Common myeloid progenitor, CD34-positive (primary cell): Measurements from ENCODE around the gene PAX2.

ENCODE experiments used
- CTCF ChIA-PET: fragments of 350-600 bp; sonication (Branson Sonifier 250); formaldehyde crosslinking; loops from one replicate; lab custom pipeline; 2021; ENCODE audit warnings: antibody characterized with exemption; lab: Charles Lee
- POLR2A ChIA-PET: fragments of 350-600 bp; sonication (Branson Sonifier 250); formaldehyde crosslinking; loops from one replicate; lab custom pipeline; 2021; ENCODE audit warnings: antibody characterized with exemption; lab: Charles Lee
- DNase-seq, 3 donors: peaks; one replicate each; pipeline versions ENCODE4 v3.0.0 to v3.0.0-alpha.2; 2013
- H3K27ac ChIP-seq, 2 experiments: 1 replicate in 1 of 2; 2 replicates in 1 of 2; pipeline ENCODE4 v1.7.0; 2013; ENCODE audit warnings: inconsistent platforms in 2 of 2, low read length in 2 of 2, mild to moderate bottlenecking in 2 of 2, low read depth in 1 of 2, moderate library complexity in 1 of 2; ENCODE audit not compliant: severe bottlenecking in 2 of 2, insufficient read depth in 1 of 2, poor library complexity in 1 of 2
- H3K27me3 ChIP-seq, 5 experiments: replicated peaks in 2 of 5; 1 replicate in 3 of 5; 2 replicates in 2 of 5; pipeline versions ENCODE4 v1.6.1 to v1.7.0; 2013; ENCODE audit warnings: low read length in 4 of 5, mild to moderate bottlenecking in 2 of 5, moderate library complexity in 2 of 5, inconsistent platforms in 1 of 5; ENCODE audit not compliant: insufficient read depth in 5 of 5, control insufficient read depth in 4 of 5
- H3K36me3 ChIP-seq, 4 experiments: 1 replicate in 2 of 4; 2 replicates in 2 of 4; pipeline versions ENCODE4 v1.6.1 to v1.7.0; 2013; ENCODE audit warnings: low read length in 3 of 4, control low read depth in 1 of 4, mild to moderate bottlenecking in 1 of 4; ENCODE audit not compliant: control insufficient read depth in 4 of 4, insufficient read depth in 4 of 4
- H3K4me1 ChIP-seq, 4 experiments: 1 replicate in 3 of 4; 2 replicates in 1 of 4; pipeline versions ENCODE4 v1.6.1 to v1.7.1; 2013; ENCODE audit warnings: low read length in 3 of 4, mild to moderate bottlenecking in 3 of 4, control low read depth in 1 of 4, inconsistent platforms in 1 of 4, moderate library complexity in 1 of 4; ENCODE audit not compliant: control insufficient read depth in 4 of 4, insufficient read depth in 4 of 4; ENCODE audit errors: control extremely low read depth in 1 of 4
- H3K4me3 ChIP-seq, 7 experiments: 1 replicate in 4 of 7; 2 replicates in 3 of 7; pipeline versions ENCODE4 v1.5.1 to v1.7.0; 2013; ENCODE audit warnings: mild to moderate bottlenecking in 7 of 7, low read length in 6 of 7, moderate library complexity in 6 of 7, inconsistent platforms in 2 of 7, low read depth in 2 of 7, control low read depth in 1 of 7; ENCODE audit not compliant: insufficient read depth in 4 of 7, control insufficient read depth in 1 of 7; ENCODE audit errors: extremely low read depth in 1 of 7
- H3K9me3 ChIP-seq, 5 experiments: 1 replicate in 4 of 5; 2 replicates in 1 of 5; pipeline versions ENCODE4 v1.6.1 to v1.7.1; 2013; ENCODE audit warnings: low read length in 4 of 5, mild to moderate bottlenecking in 2 of 5, inconsistent platforms in 1 of 5, low read depth in 1 of 5, moderate library complexity in 1 of 5; ENCODE audit not compliant: control insufficient read depth in 4 of 5, insufficient read depth in 2 of 5; ENCODE audit errors: control extremely low read depth in 1 of 5
- WGBS: methylation state at CpG from one replicate; pipeline ENCODE4 v1.1.5; 2013; ENCODE audit not compliant: insufficient coverage; 5-methylcytosine and 5-hydroxymethylcytosine counted together

The PAX2 gene

DNA sequence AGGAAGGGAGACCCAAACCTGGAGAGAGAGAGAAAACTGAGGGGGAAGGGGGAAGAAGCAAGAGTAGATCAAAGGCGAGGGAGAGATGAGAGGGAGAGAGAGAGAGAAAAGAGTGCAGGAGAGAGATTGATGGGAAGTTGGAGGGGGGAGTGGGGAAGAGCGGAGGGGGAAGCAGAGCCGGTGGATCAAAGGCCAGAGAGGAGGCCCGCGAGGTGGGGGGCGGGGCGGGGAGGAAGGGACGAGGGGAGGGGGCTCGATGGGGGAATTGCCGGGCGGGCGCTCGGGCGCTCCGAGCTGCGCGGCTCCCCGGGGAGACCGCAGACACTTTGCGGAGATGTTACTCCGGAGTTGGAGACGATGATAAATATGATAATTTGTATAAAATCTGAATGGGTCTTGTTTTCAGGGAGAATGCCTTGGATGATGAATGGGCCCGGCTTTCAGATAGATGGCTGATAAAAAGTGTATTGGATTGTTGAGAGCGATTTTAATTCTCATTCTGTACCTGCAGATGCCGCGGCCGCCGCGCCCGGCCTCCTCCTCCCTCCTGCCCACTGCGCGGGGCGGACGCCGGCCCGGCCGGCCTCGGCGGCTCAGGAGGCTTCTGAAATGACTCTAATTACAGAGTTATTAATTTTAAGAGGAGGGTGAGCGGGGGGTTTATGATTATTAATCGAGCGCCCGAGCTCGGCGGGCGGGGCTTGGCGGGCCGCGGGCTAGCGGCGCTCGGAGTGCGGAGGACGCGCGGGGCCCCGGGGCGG lies 21.4 kb upstream of the PAX2 start:
- CTCF ChIA-PET, result interaction anchor here (1.1 kb wide), 1 partner anchor 20 kb away, joined by 3 read pairs; no protein-coding TSS in a partner anchor
- H3K4me3 ChIP-seq, result no peak overlapping the region
- H3K27me3 ChIP-seq, result peaks cover 25 to 98% (median 56%) of the 10 kb centered on the region in 5 experiments

DNA sequence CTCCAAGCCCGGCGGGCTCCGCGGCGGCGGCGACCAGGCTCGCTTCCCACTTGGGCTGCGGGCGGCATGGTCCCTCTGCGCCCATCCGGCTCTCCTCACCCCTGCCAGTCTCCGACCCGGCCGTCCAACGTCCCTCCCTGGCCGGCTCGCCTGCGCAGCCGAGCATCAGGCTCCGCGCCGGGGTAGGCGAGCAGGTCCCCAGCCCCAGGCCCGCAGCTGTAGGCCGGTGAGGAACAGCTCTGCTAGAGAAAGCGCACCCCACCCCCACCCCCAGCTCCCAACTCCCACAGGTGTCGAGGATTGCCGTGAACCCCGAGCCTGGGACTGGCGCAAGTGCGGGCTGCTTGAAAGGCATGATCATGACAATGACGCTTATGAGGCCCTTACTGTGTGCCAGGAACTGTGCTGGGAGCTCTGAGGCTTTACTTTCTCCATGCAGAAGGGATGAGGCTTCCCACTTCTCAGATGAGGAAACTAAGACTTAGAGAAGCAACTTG lies 20.8 kb upstream of the PAX2 start:
- DNase-seq, result no peak
- ChIA-PET POLR2A (no interaction called here), CTCF (interaction anchor here (0.6 to 5.1 kb wide), 2 partner anchors 18 to 88 kb away, joined by 3 to 33 read pairs; partner anchors contain the start of gene PAX2)
- H3K36me3 ChIP-seq, result no peaks in the 10 kb centered on the region
- no peak overlapping the region for H3K27ac ChIP-seq
- H3K4me3 ChIP-seq, result no peak overlapping the region
- H3K27me3 ChIP-seq, result peaks cover 21 to 98% (median 55%) of the 10 kb centered on the region in 5 experiments
- peaks cover 0 to 2% (median 0%) of the 10 kb centered on the region in 5 experiments for H3K9me3 ChIP-seq
- 4% methylated on average over 26 of the region's 33 CpGs for WGBS
- H3K4me1 ChIP-seq, result peaks cover 0 to 12% (median 1%) of the 10 kb centered on the region in 4 experiments

More for the DNA sequence above, 21.4 kb upstream of the PAX2 start:
- no peak for DNase-seq
- H3K27ac ChIP-seq, result no peak overlapping the region
- H3K9me3 ChIP-seq, result peaks cover 0 to 2% (median 0%) of the 10 kb centered on the region in 5 experiments
- H3K36me3 ChIP-seq, result no peaks in the 10 kb centered on the region
- WGBS, result 4% methylated on average over 35 of the region's 58 CpGs
- H3K4me1 ChIP-seq, result peaks cover 0 to 9% (median 0%) of the 10 kb centered on the region in 4 experiments
- POLR2A ChIA-PET, result no interaction called here

DNA sequence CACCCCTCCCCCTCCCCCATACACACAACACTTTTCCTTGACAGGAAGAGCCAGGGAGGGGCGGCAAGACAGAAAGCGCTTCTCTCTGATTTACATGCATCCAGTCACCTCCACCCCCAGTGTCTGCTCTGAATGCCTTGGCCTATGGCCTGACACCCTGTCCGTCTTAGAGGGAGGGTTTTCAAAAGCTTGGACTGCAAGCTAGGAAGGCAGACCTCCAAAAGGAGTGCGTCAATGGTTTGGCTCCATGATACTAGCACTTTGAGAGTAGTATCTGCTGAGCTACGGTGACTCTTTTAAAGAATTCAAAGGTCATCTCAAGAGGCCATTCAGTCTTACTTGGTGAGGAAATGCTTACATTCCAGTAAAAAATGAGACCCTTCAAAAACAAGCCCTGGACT lies 20.3 kb upstream of the PAX2 start:
- Histone ChIP-seq H3K27ac (no peak overlapping the region), H3K9me3 (peaks cover 0 to under 1% (median 0%) of the 10 kb centered on the region in 5 experiments), H3K27me3 (peaks cover 21 to 98% (median 54%) of the 10 kb centered on the region in 5 experiments), H3K4me1 (peaks cover 0 to 17% (median 4%) of the 10 kb centered on the region in 4 experiments), H3K4me3 (no peak overlapping the region), H3K36me3 (no peaks in the 10 kb centered on the region)
- no peak for DNase-seq
- ChIA-PET CTCF (interaction anchor here (0.6 to 5.1 kb wide), 2 partner anchors 18 to 89 kb away, joined by 3 to 33 read pairs; partner anchors contain the start of gene PAX2), POLR2A (no interaction called here)
- WGBS, result 46% methylated on average over 5 of the region's 5 CpGs

GRCh38 chr10:100725869-100726426 lies 19.4 kb upstream of the PAX2 start:
- no peak for DNase-seq
- 100% methylated on average over 1 of the region's 2 CpGs for WGBS
- Histone ChIP-seq H3K4me1 (peaks cover 0 to 25% (median 10%) of the 10 kb centered on the region in 4 experiments), H3K4me3 (no peak overlapping the region), H3K27me3 (peaks cover 15 to 98% (median 54%) of the 10 kb centered on the region in 5 experiments), H3K27ac (no peak overlapping the region), H3K36me3 (no peaks in the 10 kb centered on the region), H3K9me3 (no peaks in the 10 kb centered on the region)
- CTCF ChIA-PET, result interaction anchor here (0.6 to 5.1 kb wide), 3 partner anchors 11 to 574 kb away, joined by 3 to 33 read pairs (median 4); partner anchors contain the start of gene PAX2
- POLR2A ChIA-PET, result interaction anchor here (0.6 kb wide), 1 partner anchor 13 kb away, joined by 3 read pairs; no protein-coding TSS in a partner anchor

DNA sequence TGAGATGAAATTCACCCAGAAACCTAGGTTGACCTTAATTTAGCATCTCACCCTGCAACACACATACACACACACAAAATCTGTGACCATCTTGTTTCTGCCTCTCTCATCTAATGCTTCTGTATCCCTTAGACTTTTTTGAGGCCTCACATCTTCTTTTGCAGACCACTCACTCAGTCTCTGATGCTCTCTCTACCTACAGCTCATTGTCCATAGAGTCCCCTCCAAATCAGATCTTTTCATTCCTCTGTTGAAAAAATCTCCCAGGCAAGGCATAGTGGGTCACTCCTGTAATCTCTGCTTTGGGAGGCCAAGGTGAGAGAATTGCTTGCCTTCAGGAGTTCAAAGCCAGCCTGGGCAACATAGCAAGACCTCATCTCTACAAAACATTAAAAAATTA lies 17.6 kb upstream of the PAX2 start:
- H3K36me3 ChIP-seq, result no peaks in the 10 kb centered on the region
- CTCF ChIA-PET, result interaction anchor here (0.8 to 5.1 kb wide), 4 partner anchors 9 to 43 kb away, joined by 4 to 33 read pairs (median 4); partner anchors contain the start of gene PAX2
- no peak overlapping the region for H3K4me3 ChIP-seq
- no peak overlapping the region for H3K27ac ChIP-seq
- no peak for DNase-seq
- POLR2A ChIA-PET, result no interaction called here
- H3K27me3 ChIP-seq, result peaks cover 12 to 99% (median 63%) of the 10 kb centered on the region in 5 experiments
- H3K4me1 ChIP-seq, result peaks cover 0 to 32% (median 15%) of the 10 kb centered on the region in 4 experiments
- H3K9me3 ChIP-seq, result no peaks in the 10 kb centered on the region

GRCh38 chr10:100728928-100729861 lies 16.2 kb upstream of the PAX2 start:
- Histone ChIP-seq H3K9me3 (no peaks in the 10 kb centered on the region), H3K36me3 (no peaks in the 10 kb centered on the region), H3K4me3 (no peak overlapping the region), H3K27ac (no peak overlapping the region), H3K27me3 (peaks cover 12 to 99% (median 67%) of the 10 kb centered on the region in 5 experiments), H3K4me1 (peaks cover 0 to 30% (median 15%) of the 10 kb centered on the region in 4 experiments)
- peak; percentile 68 to 75 (median 73) for DNase-seq
- ChIA-PET CTCF (interaction anchor here (0.8 to 5.1 kb wide), 6 partner anchors 13 to 167 kb away, joined by 3 to 33 read pairs (median 4); partner anchors contain the start of gene PAX2), POLR2A (interaction anchor here (0.7 kb wide), 1 partner anchor 19 kb away, joined by 3 read pairs; no protein-coding TSS in a partner anchor)
- WGBS, result under 1% methylated on average over 37 of the region's 44 CpGs
